H1 (cell line): ENCODE results near the gene CCDC13. TPM values are rescaled to one million over a fixed set of nuclear protein-coding genes. Genes with fewer than 3 reads are reported as not detected.

ENCODE experiments used
- BRCA1 ChIP-seq: IDR thresholded peaks from 2 replicates; pipeline ENCODE4 v1.6.1; 2012; ENCODE audit warnings: low read depth, low read length, improper control_type of control experiment
- CBX5 ChIP-seq: fragments of 300-800, 300-1000 bp; sonication (generic); IDR thresholded peaks from 2 replicates; pipeline ENCODE4 v1.7.1; 2016; ENCODE audit warnings: antibody characterized with exemption, low read length, low read depth
- CEBPB ChIP-seq: IDR thresholded peaks from 2 replicates; pipeline ENCODE4 v1.6.1; 2012; ENCODE audit warnings: low read depth, low read length
- CHD7 ChIP-seq: fragments of 300-600 bp; sonication (generic); IDR thresholded peaks from 2 replicates; pipeline ENCODE4 v1.7.1; 2012; ENCODE audit warnings: low read length, moderate library complexity, mild to moderate bottlenecking, inconsistent platforms; ENCODE audit not compliant: insufficient replicate concordance
- CREB1 ChIP-seq: IDR thresholded peaks from 2 replicates; pipeline ENCODE4 v1.6.1; 2012; ENCODE audit warnings: inconsistent platforms
- EZH2 ChIP-seq: fragments of 200-600 bp; sonication (generic); IDR thresholded peaks from 2 replicates; pipeline ENCODE4 v1.7.1; 2012; ENCODE audit warnings: low read depth, mild to moderate bottlenecking, moderate library complexity, low read length, inconsistent platforms; ENCODE audit not compliant: severe bottlenecking
- MAX ChIP-seq: IDR thresholded peaks from 2 replicates; pipeline ENCODE4 v1.6.1; 2012; ENCODE audit warnings: inconsistent platforms
- PHF8 ChIP-seq: fragments of 200-600 bp; sonication (generic); conservative IDR thresholded peaks from 2 replicates; pipeline ENCODE4 v1.7.1; 2012; ENCODE audit warnings: low read depth, mild to moderate bottlenecking, inconsistent platforms, low read length, moderate library complexity
- SIRT6 ChIP-seq: IDR thresholded peaks from one replicate; pipeline ENCODE4 v1.7.1; 2012; ENCODE audit warnings: low read length, inconsistent platforms
- SP4 ChIP-seq: IDR thresholded peaks from 2 replicates; pipeline ENCODE4 v1.6.1; 2012; ENCODE audit warnings: low read length, inconsistent platforms
- polyA plus RNA-seq, 7 experiments: library from polyadenylated mRNA; depleted of rRNA in 3 of 7; stranded (reverse) in 5 of 7; unstranded in 2 of 7; fragments of >200 nt in 5 of 7; fragments of 200-250 nt in 2 of 7; gene quantifications; 1 replicate in 5 of 7; 2 replicates in 1 of 7; 4 replicates in 1 of 7; pipeline versions ENCODE4 v1.2.1 to v1.2.3, GENCODE V29; 2011 to 2013; ENCODE audit warnings: missing spikeins in 2 of 7, mixed read lengths in 2 of 7
- total RNA-seq: library from RNA; stranded (reverse); fragmentation: NEBNext Ultra II Directional; extraction: Animal tissue kit (Norgen Biotek cat#: 25700); gene quantifications from 2 replicates; pipeline ENCODE4 v1.2.1, GENCODE V29; 2021

Gene CCDC13
- total and polyA plus RNA-seq, 2 of the 8 experiments (the other 6 are each of a cell fraction or from before 2014, with no cell fraction given), result 0.06 TPM; not detected in 1

GRCh38 chr3:42780892-42781700 lies 8.0 kb upstream of the CCDC13 start (continued):
- TF ChIP-seq CHD7, result no peak
- TF ChIP-seq CREB1, result no peak
- no peak for TF ChIP-seq CBX5
- TF ChIP-seq SIRT6, result no peak
- TF ChIP-seq CEBPB, result no peak
- TF ChIP-seq PHF8, result no peak
- no peak for TF ChIP-seq MAX
- no peak for TF ChIP-seq EZH2
- TF ChIP-seq SP4, result no peak
- TF ChIP-seq BRCA1, result no peak
